ENCODE data around the gene GASK1B.

The GASK1B gene

GRCh38 chr4:158186815-158187214 is 14.0 kb upstream of the GASK1B start:
- no peak for DNase-seq (ENCODE audit: low read depth in 3 of 3)

GRCh38 chr4:158182736-158183135 is 9.9 kb upstream of the GASK1B start:
- DNase-seq (ENCODE audit: low read depth in 3 of 3): no peak

- DNase-seq (ENCODE audit: low read depth in 3 of 3): no peak
Measured at GRCh38 chr4:158181906-158182305, 9.1 kb upstream of the GASK1B start.

GRCh38 chr4:158179465-158179864 is 6.6 kb upstream of the GASK1B start:
- no peak for DNase-seq (ENCODE audit: low read depth in 3 of 3)

- no peak for DNase-seq (ENCODE audit: low read depth in 3 of 3)
Measured at GRCh38 chr4:158176776-158177175, 4.0 kb upstream of the GASK1B start.

GRCh38 chr4:158176108-158176507 is 3.3 kb upstream of the GASK1B start:
- no peak for DNase-seq (ENCODE audit: low read depth in 3 of 3)

- DNase-seq (ENCODE audit: low read depth in 3 of 3): peak in 1 of 3 experiments; percentile 7
Measured at GRCh38 chr4:158170691-158171561, 1.9 kb downstream of the GASK1B start.

- DNase-seq (ENCODE audit: low read depth in 3 of 3): no peak
Measured at GRCh38 chr4:158169931-158170690, 2.7 kb downstream of the GASK1B start.

GRCh38 chr4:158169506-158169905 is 3.3 kb downstream of the GASK1B start:
- no peak for DNase-seq (ENCODE audit: low read depth in 3 of 3)

GRCh38 chr4:158168606-158169005 is 4.2 kb downstream of the GASK1B start:
- no peak for DNase-seq (ENCODE audit: low read depth in 3 of 3)

- DNase-seq (ENCODE audit: low read depth in 3 of 3): no peak
Measured at GRCh38 chr4:158166701-158167100, 6.1 kb downstream of the GASK1B start.

GRCh38 chr4:158164768-158165213 is 8.0 kb downstream of the GASK1B start:
- no peak for DNase-seq (ENCODE audit: low read depth in 3 of 3)

- no peak for DNase-seq (ENCODE audit: low read depth in 3 of 3)
Measured at GRCh38 chr4:158163941-158164767, 8.7 kb downstream of the GASK1B start.

GRCh38 chr4:158162631-158163030 is 10.2 kb downstream of the GASK1B start:
- DNase-seq (ENCODE audit: low read depth in 3 of 3): no peak

- no peak for DNase-seq (ENCODE audit: low read depth in 3 of 3)
Measured at GRCh38 chr4:158161551-158162354, 11.1 kb downstream of the GASK1B start.

- DNase-seq (ENCODE audit: low read depth in 3 of 3): no peak
Measured at GRCh38 chr4:158159718-158160094, 13.1 kb downstream of the GASK1B start.

GRCh38 chr4:158159054-158159717 is 13.6 kb downstream of the GASK1B start:
- DNase-seq (ENCODE audit: low read depth in 3 of 3): no peak

- no peak for DNase-seq (ENCODE audit: low read depth in 3 of 3)
Measured at GRCh38 chr4:158157412-158157811, 15.4 kb downstream of the GASK1B start.

GRCh38 chr4:158155656-158156356 is 17.0 kb downstream of the GASK1B start:
- DNase-seq (ENCODE audit: low read depth in 3 of 3): no peak

- no peak for DNase-seq (ENCODE audit: low read depth in 3 of 3)
Measured at GRCh38 chr4:158147151-158147550, 25.7 kb downstream of the GASK1B start.
